Uterus (tissue), 2 donors: Measurements from ENCODE around the gene CYGB.

ENCODE experiments used
- POLR2A ChIP-seq, 2 donors: fragments of 450-650 bp; IDR thresholded peaks; one replicate each; pipeline ENCODE4 v1.6.1; 2016; ENCODE audit warnings: antibody characterized with exemption in 2 of 2, mild to moderate bottlenecking in 1 of 2, moderate library complexity in 1 of 2
- TF ChIP-seq, protein P1 (sequence below), 4 experiments: fragments of 200-600 bp in 2 of 4; fragments of 450-650 bp in 2 of 4; sonication (generic) in 2 of 4; IDR thresholded peaks; one replicate each; pipeline ENCODE4 v1.5.1; 2016 to 2019; ENCODE audit warnings: antibody characterized with exemption in 4 of 4, mild to moderate bottlenecking in 2 of 4, moderate library complexity in 1 of 4

DNA sequence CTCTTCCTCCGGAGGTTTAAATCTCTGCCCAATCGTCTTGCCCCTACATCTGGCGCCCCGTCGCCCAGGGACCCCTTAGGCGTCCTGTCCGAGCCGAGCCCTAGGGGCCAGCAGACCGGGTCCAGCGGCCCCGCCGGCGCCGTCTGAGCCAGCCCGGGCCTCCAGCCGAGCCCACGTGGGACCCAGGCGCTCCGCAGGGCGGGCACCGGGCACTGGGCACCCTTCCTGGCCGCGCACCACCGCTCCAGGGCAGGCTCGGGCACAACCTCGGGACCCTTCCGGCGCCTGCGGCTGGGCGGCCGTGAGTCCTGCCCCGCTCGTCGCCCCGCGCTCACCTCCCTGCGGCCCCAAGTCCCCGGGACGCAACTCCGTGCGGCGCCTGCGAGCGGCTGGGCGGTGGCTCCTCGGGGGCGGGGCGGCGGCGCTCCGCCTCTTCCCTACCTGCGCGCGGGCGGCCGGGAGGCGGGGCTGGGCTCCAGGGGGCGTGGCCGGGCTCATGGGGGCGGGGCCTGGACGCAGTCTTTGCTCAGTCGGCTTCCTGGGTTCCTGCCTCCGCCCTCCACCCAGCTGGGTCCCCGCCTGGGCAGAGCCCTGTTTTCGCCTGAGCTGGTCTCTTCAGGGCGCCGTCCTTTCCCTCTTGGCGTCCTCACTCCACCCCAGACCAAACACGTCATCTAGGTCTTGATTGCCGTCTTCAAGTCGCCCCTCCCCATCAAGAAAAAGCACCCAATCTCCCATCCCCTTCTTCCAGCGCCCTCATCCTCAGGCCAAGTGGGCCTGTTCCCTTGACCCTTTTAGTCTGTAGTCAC lies 36.3 kb downstream of the CYGB start, which contains the start of gene RHBDF2:
- TF ChIP-seq, protein P1, sequence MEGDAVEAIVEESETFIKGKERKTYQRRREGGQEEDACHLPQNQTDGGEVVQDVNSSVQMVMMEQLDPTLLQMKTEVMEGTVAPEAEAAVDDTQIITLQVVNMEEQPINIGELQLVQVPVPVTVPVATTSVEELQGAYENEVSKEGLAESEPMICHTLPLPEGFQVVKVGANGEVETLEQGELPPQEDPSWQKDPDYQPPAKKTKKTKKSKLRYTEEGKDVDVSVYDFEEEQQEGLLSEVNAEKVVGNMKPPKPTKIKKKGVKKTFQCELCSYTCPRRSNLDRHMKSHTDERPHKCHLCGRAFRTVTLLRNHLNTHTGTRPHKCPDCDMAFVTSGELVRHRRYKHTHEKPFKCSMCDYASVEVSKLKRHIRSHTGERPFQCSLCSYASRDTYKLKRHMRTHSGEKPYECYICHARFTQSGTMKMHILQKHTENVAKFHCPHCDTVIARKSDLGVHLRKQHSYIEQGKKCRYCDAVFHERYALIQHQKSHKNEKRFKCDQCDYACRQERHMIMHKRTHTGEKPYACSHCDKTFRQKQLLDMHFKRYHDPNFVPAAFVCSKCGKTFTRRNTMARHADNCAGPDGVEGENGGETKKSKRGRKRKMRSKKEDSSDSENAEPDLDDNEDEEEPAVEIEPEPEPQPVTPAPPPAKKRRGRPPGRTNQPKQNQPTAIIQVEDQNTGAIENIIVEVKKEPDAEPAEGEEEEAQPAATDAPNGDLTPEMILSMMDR (IDR thresholded peaks at IDR 0.05): no peak
- peak; percentile 61 to 71 for TF ChIP-seq POLR2A (IDR thresholded peaks at IDR 0.05)
